ENCODE data around the gene NACA. TPM values are rescaled to one million over a fixed set of nuclear protein-coding genes. Genes with fewer than 3 reads are reported as not detected.

NACA gene
- 586 and 1,010 TPM in 2 replicates for total RNA-seq

GRCh38 chr12:56724972-56725722 lies at the start of gene NACA:
NACA (minus strand) TSS chr12:56725299; CDS start chr12:56724521, 778 bp downstream.

DNA sequence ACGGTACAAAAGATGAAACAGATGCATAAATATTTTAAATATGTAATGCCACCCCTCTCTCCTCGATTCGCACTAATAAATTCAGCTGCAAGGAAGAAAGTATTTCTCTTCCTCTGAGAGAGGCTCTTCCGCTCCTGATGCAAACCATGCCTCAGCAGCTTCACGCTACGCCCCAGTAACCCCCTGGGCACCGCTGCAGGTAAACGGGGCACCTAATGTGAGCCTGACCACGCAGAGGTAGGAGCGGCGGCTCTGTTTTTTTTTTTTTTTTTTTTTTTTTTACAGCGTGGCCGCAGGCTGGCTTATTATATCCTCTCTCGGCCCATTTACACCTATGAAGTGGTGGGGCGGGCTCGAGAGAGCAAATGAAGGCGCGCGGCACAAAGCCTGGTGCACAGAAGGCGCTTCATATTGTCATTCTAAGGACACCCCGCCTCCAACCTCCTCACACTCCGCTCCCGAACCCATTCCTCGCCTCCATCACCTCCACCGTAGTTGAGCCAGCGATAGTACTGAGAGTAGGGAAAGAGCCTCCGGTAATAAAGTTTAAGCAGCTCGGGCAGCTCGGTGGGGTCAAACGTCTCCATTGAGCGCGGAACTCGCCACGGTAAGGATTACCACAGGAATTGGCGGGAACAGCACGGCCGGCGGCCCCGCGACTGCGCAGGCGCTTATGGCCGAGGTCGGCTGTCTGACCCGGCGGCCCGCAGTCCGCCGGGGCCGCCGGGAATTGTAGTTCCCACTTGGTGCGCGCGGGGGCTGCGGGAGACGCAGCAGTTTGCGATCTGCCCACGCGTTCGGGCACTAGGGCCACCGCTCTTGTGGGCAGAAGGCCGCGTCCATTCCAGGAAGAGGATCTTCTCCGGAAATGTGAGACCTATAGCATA lies 26.9 kb upstream of the NACA start, which contains the start of gene PRIM1:
PRIM1 (minus strand) TSS at position 612 of the 887 bp plus-strand sequence; CDS start at position 587, 25 bp downstream.

DNA sequence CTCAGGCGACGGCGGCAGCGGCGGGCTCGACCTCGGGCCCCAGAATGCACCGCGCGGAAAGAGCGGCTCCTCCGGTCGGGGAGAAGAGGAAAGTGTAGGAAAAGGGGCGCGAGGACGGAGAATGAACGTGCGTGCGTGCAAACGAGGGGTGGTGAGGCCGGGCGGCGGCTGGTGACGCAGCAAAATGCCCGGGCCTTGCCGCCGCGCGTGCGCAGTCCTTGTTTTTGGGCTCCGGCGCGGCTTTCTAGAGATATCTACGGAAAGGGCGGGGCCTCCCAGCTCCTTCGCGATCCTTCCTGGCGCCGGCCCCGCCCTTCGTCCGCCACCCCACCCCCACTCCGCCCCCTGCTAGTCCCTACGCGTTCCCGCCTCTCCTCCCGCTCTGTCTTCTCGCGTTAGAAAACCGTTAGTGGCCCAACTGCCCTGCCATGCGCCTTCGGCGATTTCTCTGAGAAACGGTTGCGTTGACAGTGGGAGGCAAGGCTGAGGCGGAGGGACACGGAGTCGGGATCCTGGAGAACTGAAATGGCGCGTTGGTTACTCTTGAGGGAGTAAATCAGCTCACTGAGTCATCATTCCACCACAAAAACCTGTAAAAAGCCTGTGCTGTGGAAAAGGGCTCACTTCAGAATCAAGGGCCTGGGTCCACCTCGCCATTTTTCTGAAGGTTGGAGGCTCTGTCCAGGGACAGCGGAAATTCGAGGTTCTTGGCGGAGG lies 36.8 kb downstream of the NACA start, which contains the start of gene PTGES3:
PTGES3 (minus strand) TSS at position 156 of the 717 bp plus-strand sequence. CDS start 285 bp downstream, outside the sequence.

Small RNA genes within 50 kb of the gene (small RNA-seq; reads per million reads assigned to genes)
- 0.10 reads per million for gene RN7SL809P (ENCODE audit: low replicate concordance)

Other genes with a start within 250 kb of the NACA start
- not detected in 2 replicates for gene GLS2, start 237.1 kb downstream of the NACA start, total RNA-seq
- 13.8 and 39.8 TPM in 2 replicates for gene RBMS2, start 203.5 kb downstream of the NACA start, total RNA-seq
- gene BAZ2A, start 95.0 kb downstream of the NACA start, total RNA-seq, result 43.8 and 61.7 TPM in 2 replicates
- gene ATP5F1B, start 79.3 kb downstream of the NACA start, total RNA-seq, result 428 and 476 TPM in 2 replicates
- gene PTGES3, start 37.0 kb downstream of the NACA start, total RNA-seq, result 58.2 and 118 TPM in 2 replicates
- gene PRIM1, start 27.0 kb upstream of the NACA start, total RNA-seq, result 1.3 and 19.2 TPM in 2 replicates
- gene HSD17B6, start 38.0 kb upstream of the NACA start, total RNA-seq, result 1.0 and 4.4 TPM in 2 replicates
- not detected in 2 replicates for gene SDR9C7, start 209.1 kb upstream of the NACA start, total RNA-seq
- gene RDH16, start 232.3 kb upstream of the NACA start, total RNA-seq, result 0.14 TPM in 1 of 2 replicates, not detected in the other

Data from placental pericyte (primary cell).